Right lung (tissue), 5 donors: ENCODE data around the gene CCDC102B. TPM values are rescaled to one million over a fixed set of nuclear protein-coding genes. Genes with fewer than 3 reads are reported as not detected.
A peak's percentile ranks its signal among the peaks of the same experiment; 100 is the strongest.
"Not testable (repeated sequence)": the region's sequence is repeated elsewhere in the genome, so short reads cannot be mapped to it uniquely, and the experiment has no call there.

Source experiments
- DNase-seq, 2 donors: peaks; one replicate each; pipeline ENCODE4 v3.0.0-alpha.2; 2013
- polyA plus RNA-seq, 5 donors: library from polyadenylated mRNA; unstranded; fragments of 120-200 nt; gene quantifications; one replicate each; pipeline versions ENCODE4 v1.2.1 to v1.2.3, GENCODE V29; 2013; ENCODE audit warnings: inconsistent platforms in 1 of 5, low replicate concordance in 1 of 5; ENCODE audit not compliant: insufficient read length in 5 of 5, insufficient read depth in 1 of 5

Gene CCDC102B
- polyA plus RNA-seq, 5 donors, result 9.8 to 20.7 (median 15.8) TPM

DNA sequence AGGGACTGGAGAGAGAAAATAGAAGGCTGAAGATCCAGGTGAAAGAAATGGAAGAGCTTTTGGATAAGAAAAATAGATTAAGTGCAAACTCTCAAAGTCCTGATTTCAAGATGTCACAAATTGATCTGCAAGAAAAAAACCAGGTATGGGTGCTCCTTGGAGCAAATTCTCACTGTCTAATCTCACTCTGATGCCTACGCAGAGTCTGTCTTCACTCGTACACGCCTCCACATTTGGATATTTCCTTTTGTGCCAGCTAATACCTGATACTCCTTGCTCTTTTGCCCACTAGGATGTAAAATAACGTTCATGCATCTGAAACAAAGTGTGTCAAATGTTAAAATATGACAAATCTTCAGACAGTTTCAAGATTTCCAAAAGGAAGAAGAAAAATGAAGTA, 99.4 kb downstream of the CCDC102B start:
- DNase-seq, result no peak

DNA sequence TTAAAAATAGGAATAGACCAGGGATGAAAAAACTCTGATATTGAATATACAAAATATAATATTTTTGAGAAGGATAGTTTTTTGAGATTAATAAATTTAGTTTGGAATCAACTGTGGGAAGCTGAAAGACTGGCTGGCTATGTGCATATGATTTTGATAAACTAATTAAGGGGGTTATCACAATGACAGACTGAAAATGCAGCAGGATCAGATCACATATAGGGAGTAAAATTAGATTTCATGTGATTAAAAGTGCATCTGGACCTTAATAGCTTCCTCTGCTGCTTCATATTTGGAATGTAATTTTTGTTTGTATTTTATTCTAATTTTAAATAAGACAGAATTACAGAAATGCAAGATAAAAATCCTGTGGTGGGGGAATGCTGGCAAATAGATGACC, 111.7 kb downstream of the CCDC102B start:
- no peak for DNase-seq

DNA sequence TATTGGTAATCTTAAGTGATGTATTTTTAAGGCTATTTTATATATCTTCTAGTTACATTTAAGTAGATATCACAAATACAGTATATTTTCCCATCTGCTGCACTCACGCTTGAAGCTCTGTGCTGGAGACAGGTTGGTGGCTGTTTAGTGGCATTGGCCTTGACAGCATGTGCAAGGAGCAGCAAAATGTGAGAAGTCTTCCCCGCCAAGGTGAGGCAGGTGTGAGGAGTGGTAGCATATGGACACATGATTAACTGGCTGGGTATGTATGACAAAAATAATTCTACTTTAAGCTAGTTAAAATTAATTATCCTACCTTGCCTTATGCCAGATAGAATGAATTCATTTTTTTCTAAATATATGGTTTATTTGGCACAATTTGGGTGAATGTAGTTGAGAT, 117.2 kb downstream of the CCDC102B start:
- DNase-seq, result no peak

- no peak for DNase-seq
Observed at GRCh38 chr18:68916734-68917133, 118.9 kb downstream of the CCDC102B start.

DNA sequence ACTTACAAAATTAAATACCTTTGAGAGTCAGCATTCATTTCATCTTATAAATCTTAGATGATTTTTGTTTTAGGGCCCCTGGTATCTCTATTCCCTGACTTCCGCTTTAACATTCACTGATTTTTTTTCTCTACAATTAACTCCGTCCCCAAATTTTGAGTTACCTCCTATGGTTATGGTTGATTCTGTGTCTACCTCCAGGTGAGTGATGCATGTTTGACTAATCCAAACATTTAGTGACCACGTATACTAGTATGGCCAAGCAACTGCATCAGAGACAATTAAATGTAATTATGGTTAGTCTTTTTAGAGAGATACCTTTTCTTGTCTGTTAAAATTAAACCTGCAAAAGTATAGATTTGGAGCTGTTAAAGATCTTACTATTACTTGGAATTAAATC, 120.3 kb downstream of the CCDC102B start:
- DNase-seq, result no peak

GRCh38 chr18:68919900-68920299, 122.0 kb downstream of the CCDC102B start:
- DNase-seq, result no peak

DNA sequence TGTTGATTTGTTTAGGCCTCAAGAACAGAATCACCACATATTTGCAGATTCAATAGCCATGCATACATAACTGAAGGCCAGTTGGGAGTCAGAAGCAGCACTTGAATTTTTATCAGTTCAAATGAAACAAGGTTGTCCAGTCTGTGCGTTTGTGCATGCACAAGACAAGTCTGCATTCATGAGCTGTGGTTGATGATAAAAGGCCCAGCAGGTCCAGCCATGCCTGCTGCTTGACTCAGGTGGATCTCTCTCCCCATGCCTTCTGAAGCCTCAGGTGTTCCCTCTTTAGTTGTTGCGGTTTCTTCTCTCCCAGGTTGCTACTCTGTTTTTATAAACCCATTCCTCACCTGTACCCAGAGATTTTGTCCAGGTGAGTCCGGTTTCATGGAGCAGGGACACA, 124.5 kb downstream of the CCDC102B start:
- no peak for DNase-seq

DNA sequence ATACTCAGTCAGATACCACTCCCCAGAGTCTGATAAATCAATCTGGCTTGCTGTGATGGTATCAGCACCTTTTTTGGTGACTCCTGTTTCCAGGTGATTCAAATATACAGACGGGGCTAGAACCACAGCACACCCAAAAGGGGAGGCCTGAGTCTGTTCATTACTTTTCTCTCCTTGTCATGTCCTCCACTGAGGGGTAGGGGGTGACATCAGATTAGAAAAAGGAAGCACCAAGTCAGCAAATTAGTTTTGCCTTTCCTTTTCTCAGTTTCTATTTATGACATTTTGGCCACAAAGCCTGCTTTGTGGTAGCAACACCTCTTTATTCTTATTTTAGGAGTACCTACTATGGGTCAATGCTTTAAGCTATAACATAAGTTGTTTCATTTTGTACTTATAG, 127.4 kb downstream of the CCDC102B start:
- DNase-seq, result peak in 1 of 2 donors; percentile 6

GRCh38 chr18:68928762-68929675, 131.1 kb downstream of the CCDC102B start:
- no peak for DNase-seq

DNA sequence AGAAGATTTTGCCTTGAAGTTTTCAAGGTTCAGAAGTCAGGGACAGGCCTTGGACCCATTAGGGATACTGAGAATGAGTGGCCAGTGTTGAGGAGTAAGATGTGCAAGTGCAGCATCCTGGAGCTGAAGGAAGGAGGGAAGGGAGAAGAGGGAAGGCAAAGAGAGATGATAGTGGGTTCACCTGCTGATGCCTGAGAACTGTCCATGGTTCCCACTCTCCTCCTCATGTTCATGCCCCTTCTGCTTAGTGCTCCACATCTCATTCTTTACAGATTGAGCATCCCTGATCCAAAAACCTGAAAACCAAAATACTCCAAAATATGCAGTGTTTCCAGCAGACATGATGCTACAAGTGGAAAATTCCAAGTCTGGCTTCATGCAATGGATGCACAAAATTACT, 137.8 kb downstream of the CCDC102B start:
- no peak for DNase-seq

DNA sequence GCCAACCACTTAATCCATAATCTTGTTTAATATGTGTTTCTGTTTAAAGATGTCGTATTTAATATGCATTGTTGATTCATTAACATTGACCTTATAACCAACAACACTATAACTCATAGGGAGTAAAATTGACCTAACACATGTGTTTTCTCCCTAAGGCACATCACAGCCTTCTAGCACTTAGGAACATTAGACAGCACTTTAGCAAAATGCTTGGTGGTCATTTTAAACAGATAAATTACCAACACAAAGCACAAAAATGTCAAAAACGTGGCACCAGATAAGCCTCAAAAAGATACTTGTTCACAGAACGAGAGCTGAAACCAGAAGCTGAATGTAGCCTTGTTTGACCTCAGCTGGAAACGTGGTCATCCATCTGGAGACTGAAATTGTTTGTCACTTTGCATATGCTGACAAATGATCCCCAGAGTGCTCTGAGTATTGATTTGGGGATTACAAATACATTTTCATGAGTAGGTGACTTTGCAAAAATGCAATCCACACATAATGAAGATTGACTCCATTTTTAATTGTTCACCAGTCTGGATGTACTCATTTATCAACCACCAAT, 139.2 kb downstream of the CCDC102B start:
- DNase-seq, result no peak

DNA sequence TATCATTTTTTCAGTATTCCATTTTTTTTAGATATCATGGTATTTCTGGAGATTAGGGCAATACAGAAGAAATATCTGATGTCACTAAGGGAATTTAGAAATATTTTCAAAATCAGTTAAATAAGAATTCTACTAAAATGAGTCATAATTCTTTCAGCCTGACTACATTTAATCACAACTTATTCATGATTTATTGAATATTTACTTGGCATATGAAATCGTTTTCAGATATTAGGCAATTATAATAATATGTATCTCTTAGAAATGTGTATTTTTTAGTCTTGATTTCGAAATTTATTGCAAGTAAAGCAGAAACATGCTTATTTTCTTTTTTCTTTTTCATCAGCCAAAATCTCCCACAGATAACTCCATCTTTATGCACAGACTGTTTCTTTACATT, 142.2 kb downstream of the CCDC102B start:
- no peak for DNase-seq

GRCh38 chr18:68940754-68941153, 142.9 kb downstream of the CCDC102B start:
- no peak for DNase-seq

DNA sequence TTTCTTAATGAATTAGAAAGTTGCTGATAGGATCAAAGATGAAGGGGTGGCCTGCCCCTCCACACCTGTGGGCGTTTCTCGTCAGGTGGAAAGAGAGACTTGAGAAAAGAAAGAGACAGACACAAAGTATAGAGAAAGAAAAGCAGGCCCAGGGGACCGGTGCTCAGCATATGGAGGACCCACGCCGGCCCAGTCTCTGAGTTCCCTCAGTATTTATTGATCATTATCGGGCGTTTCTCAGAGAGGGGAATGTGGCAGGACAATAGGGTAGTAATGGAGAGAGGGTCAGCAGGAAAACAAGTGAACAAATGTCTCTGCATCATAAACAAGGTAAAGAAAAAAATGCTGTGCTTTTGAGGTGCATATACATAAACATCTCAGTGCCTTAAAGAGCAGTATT, 144.3 kb downstream of the CCDC102B start:
- no peak for DNase-seq

DNA sequence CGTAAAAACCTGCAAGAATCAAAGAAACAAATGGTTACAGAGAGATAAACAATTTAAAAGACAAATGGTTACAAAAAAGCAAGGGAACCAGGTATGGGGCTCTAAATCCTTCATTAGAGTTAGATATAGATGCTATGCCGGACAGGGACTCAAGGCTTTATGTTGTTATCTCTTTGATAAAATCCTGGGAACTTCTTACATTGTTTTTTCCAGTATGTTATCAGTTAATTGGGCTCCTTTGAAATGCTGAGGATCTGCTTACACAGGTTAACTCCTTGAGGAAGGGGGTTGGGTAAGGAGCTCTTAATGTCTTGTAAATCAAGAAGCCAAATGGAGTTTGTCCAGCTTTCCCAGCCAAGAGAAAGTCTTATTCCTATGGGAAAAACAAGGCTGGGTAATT, 146.0 kb downstream of the CCDC102B start:
- DNase-seq, result not testable (repeated sequence)

DNA sequence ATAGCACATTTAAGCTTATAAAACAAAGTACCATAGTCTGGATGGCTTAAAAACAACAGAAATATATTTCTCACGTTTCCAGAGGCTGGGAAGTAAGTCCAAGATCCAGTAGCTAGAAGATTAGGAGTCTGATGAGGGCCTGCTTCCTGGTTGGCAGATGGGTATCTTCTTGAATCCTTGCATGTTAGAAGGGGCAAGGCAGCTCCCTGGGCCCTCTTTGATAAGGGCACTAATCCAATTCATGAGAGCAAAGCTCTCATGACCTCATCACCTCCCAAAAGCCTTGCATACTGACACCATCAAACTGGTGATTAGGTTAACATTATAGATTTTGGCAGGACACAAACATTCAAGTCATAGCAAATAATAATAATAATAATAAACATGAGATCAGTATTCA, 146.4 kb downstream of the CCDC102B start:
- no peak for DNase-seq

DNA sequence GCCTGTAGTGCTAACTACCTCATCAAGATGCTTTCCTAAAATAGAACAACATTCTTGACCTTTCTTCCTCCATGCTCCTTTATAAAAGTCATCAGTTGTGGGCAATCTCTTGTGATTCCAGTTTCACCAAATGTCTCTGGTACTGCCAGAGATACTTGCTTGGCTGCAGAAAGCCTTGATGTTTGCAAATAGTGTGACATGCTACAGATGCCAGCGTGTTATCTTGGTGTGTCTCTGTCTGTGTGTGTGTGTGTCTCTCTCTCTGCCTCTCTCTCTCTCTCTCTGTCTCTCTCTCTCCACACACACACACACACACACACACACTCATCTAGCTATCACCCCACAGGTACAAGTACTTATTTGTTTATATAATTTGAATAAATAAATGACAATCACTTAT, 146.9 kb downstream of the CCDC102B start:
- no peak for DNase-seq

- no peak for DNase-seq
Observed at GRCh38 chr18:68948622-68949021, 150.7 kb downstream of the CCDC102B start.

- DNase-seq, result no peak
Observed at GRCh38 chr18:68954738-68955137, 156.9 kb downstream of the CCDC102B start.

- DNase-seq, result no peak
Observed at GRCh38 chr18:68956650-68957049, 158.8 kb downstream of the CCDC102B start.

- DNase-seq, result no peak
Observed at GRCh38 chr18:68960355-68960754, 162.5 kb downstream of the CCDC102B start.

DNA sequence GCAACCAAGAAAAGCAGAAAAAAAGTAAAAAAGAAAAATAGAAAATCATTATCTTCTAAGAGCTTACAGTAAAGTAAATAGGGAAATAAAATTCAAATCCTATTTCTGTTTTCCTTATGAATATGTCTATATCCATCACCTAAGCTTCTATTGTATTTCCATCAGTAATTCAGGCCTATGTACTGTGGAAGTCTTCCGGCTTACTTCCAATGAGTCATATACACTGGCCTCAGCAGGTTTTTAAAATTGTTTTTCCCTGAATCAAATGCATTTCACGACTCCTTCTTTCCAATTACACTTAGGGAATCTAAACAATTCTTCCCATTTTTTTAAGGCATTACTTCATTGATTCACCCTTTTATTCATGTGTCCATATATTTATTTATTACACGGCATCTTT, 164.7 kb downstream of the CCDC102B start:
- DNase-seq, result no peak

GRCh38 chr18:68965817-68966216, 167.9 kb downstream of the CCDC102B start:
- no peak for DNase-seq

DNA sequence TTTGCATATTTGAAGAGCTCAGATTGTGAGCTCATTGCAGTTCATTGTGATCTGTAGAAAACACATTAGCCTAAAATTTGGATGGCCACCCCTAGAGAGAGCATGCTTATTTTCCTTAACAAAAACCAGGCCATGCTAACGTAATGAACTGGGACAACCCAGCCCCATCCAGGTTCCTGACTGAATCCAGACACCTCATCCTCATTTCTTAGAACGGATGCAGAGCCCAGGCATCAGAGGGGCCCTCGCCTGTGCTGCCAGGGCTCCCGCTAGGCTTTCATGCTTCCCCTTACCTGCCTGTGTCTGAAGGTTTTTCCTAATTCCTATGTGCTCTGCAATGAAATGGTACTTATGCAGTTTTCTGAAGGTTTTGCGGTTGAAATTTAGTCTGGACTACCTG, 171.1 kb downstream of the CCDC102B start:
- DNase-seq, result no peak
